Activated CD4-positive, alpha-beta T cell treated with anti-CD3 and anti-CD28 coated beads for 36 hours (primary cell): ENCODE measurements around the gene SGCA. TPM values are rescaled to one million over a fixed set of nuclear protein-coding genes. Genes with fewer than 3 reads are reported as not detected.

ENCODE experiments used
- ATAC-seq: fragments of 200-7000 bp; cut with Tn5 transposase; one replicate; pipeline ENCODE4 v1.10.0; 2021; ENCODE audit warnings: mild to moderate bottlenecking, moderate library complexity
- CTCF ChIA-PET: fragments of 350-600 bp; sonication (Branson Sonifier 250); formaldehyde crosslinking; loops from one replicate; lab custom pipeline; 2021; ENCODE audit warnings: antibody characterized with exemption; lab: Charles Lee
- POLR2A ChIA-PET: fragments of 350-600 bp; sonication (Branson Sonifier 250); formaldehyde crosslinking; loops from one replicate; lab custom pipeline; 2021; ENCODE audit warnings: antibody characterized with exemption, inconsistent platforms; lab: Charles Lee
- DNase-seq: peaks from one replicate; pipeline ENCODE4 v3.0.0-alpha.2; 2020
- H3K27ac Mint-ChIP-seq: one replicate; pipeline ENCODE4 v1.8.0; 2021; ENCODE audit warnings: mixed read lengths
- H3K27me3 Mint-ChIP-seq: one replicate; pipeline ENCODE4 v1.8.0; 2021; ENCODE audit warnings: mixed read lengths
- H3K36me3 Mint-ChIP-seq: one replicate; pipeline ENCODE4 v1.8.0; 2021; ENCODE audit warnings: low read depth, mixed read lengths
- H3K4me1 Mint-ChIP-seq: one replicate; pipeline ENCODE4 v1.8.0; 2021; ENCODE audit warnings: mixed read lengths
- H3K4me3 Mint-ChIP-seq: one replicate; pipeline ENCODE4 v1.8.0; 2021; ENCODE audit warnings: mild to moderate bottlenecking, moderate library complexity, mixed read lengths
- H3K9me3 Mint-ChIP-seq: one replicate; pipeline ENCODE4 v1.8.0; 2021; ENCODE audit warnings: low read depth, mixed read lengths
- intact Hi-C, 2 experiments: fragments of 100-400 bp; cut with DNase I in 1 of 2; cut with micrococcal nuclease in 1 of 2; formaldehyde crosslinking; loops; one replicate each; pipeline versions ENCODE4 v1.14.2 to v1.15.1; 2022 to 2024; cut with DNase I, micrococcal nuclease
- total RNA-seq, 2 experiments: library from RNA; stranded (reverse); gene quantifications; one replicate each; pipeline ENCODE4 v1.2.3, GENCODE V29; 2021

SGCA gene
- total RNA-seq, 2 experiments from 2014 or later: 0.26 TPM; not detected in 1

- H3K4me3 Mint-ChIP-seq: no peak overlapping the region
- no peaks in the 10 kb centered on the region for H3K9me3 Mint-ChIP-seq
- intact Hi-C loops: no loop called here
- H3K27ac Mint-ChIP-seq: no peak overlapping the region
- ATAC-seq (no peak), DNase-seq (peak; percentile 38)
- ChIA-PET CTCF (interaction anchor here (0.8 to 7.3 kb wide), 3 partner anchors 13 to 90 kb away, joined by 3 to 200 read pairs (median 4); no protein-coding TSS in a partner anchor), POLR2A (interaction anchor here (0.7 kb wide), 1 partner anchor 426 kb away, joined by 3 read pairs; no protein-coding TSS in a partner anchor)
- H3K27me3 Mint-ChIP-seq: peaks cover 43% of the 10 kb centered on the region
- H3K36me3 Mint-ChIP-seq: no peaks in the 10 kb centered on the region
- peaks cover 5% of the 10 kb centered on the region for H3K4me1 Mint-ChIP-seq
Observed at GRCh38 chr17:50206604-50207293, 40.9 kb downstream of the SGCA start.

- DNase-seq (no peak), ATAC-seq (no peak)
- intact Hi-C loops: no loop called here
- CTCF ChIA-PET: interaction anchor here (1.2 to 1.3 kb wide), 2 partner anchors 28 to 90 kb away, joined by 4 to 6 read pairs; no protein-coding TSS in a partner anchor
- POLR2A ChIA-PET: no interaction called here
- Mint-ChIP-seq H3K9me3 (no peaks in the 10 kb centered on the region), H3K4me1 (peaks cover 7% of the 10 kb centered on the region), H3K36me3 (no peaks in the 10 kb centered on the region), H3K27ac (no peak overlapping the region), H3K4me3 (no peak overlapping the region), H3K27me3 (peaks cover 38% of the 10 kb centered on the region)
Observed at GRCh38 chr17:50207315-50207714, 41.5 kb downstream of the SGCA start.

GRCh38 chr17:50207792-50208567 lies 42.2 kb downstream of the SGCA start:
- Mint-ChIP-seq H3K27me3 (peaks cover 33% of the 10 kb centered on the region), H3K4me1 (peaks cover 14% of the 10 kb centered on the region), H3K36me3 (no peaks in the 10 kb centered on the region), H3K4me3 (no peak overlapping the region), H3K27ac (no peak overlapping the region), H3K9me3 (no peaks in the 10 kb centered on the region)
- DNase-seq (no peak), ATAC-seq (no peak)
- ChIA-PET POLR2A (no interaction called here), CTCF (interaction anchor here (1.1 to 1.3 kb wide), 3 partner anchors 29 to 89 kb away, joined by 3 to 6 read pairs (median 4); no protein-coding TSS in a partner anchor)
- intact Hi-C loops: no loop called here

- no peaks in the 10 kb centered on the region for H3K36me3 Mint-ChIP-seq
Observed at GRCh38 chr17:50208611-50209061, 42.8 kb downstream of the SGCA start.

GRCh38 chr17:50209133-50209471 lies 43.3 kb downstream of the SGCA start:
- H3K27ac Mint-ChIP-seq: no peak overlapping the region
- H3K4me3 Mint-ChIP-seq: no peak overlapping the region
- H3K9me3 Mint-ChIP-seq: no peaks in the 10 kb centered on the region
- ChIA-PET POLR2A (no interaction called here), CTCF (interaction anchor here (0.6 to 1.4 kb wide), 7 partner anchors 8 to 196 kb away, joined by 3 to 4 read pairs (median 3); partner anchors contain the start of gene COL1A1)
- H3K27me3 Mint-ChIP-seq: peaks cover 28% of the 10 kb centered on the region
- intact Hi-C loops: no loop called here
- H3K4me1 Mint-ChIP-seq: peaks cover 19% of the 10 kb centered on the region
- no peak for ATAC-seq
- no peak for DNase-seq
- no peaks in the 10 kb centered on the region for H3K36me3 Mint-ChIP-seq

More at GRCh38 chr17:50208611-50209061, 42.8 kb downstream of the SGCA start:
- intact Hi-C loops: no loop called here
- CTCF ChIA-PET: interaction anchor here (0.6 to 1.4 kb wide), 6 partner anchors 7 to 196 kb away, joined by 3 to 6 read pairs (median 3); partner anchors contain the start of gene COL1A1
- peaks cover 19% of the 10 kb centered on the region for H3K4me1 Mint-ChIP-seq
- peaks cover 32% of the 10 kb centered on the region for H3K27me3 Mint-ChIP-seq
- POLR2A ChIA-PET: no interaction called here
- no peak overlapping the region for H3K4me3 Mint-ChIP-seq
- DNase-seq (no peak), ATAC-seq (no peak)
- no peaks in the 10 kb centered on the region for H3K9me3 Mint-ChIP-seq
- no peak overlapping the region for H3K27ac Mint-ChIP-seq

GRCh38 chr17:50209472-50210239 lies 43.9 kb downstream of the SGCA start:
- ChIA-PET POLR2A (no interaction called here), CTCF (interaction anchor here (0.6 to 1.4 kb wide), 5 partner anchors 8 to 117 kb away, joined by 3 to 4 read pairs (median 3); partner anchors contain the start of gene COL1A1)
- H3K36me3 Mint-ChIP-seq: no peaks in the 10 kb centered on the region
- intact Hi-C loops: no loop called here
- H3K9me3 Mint-ChIP-seq: no peaks in the 10 kb centered on the region
- no peak overlapping the region for H3K27ac Mint-ChIP-seq
- H3K4me1 Mint-ChIP-seq: peaks cover 19% of the 10 kb centered on the region
- ATAC-seq (no peak), DNase-seq (no peak)
- no peak overlapping the region for H3K4me3 Mint-ChIP-seq
- peaks cover 31% of the 10 kb centered on the region for H3K27me3 Mint-ChIP-seq

GRCh38 chr17:50210240-50211225 lies 44.7 kb downstream of the SGCA start:
- POLR2A ChIA-PET: no interaction called here

GRCh38 chr17:50211249-50212120 lies 45.7 kb downstream of the SGCA start:
- ChIA-PET CTCF (interaction anchor here (0.6 to 6.4 kb wide), 4 partner anchors 9 to 86 kb away, joined by 3 to 90 read pairs (median 4); partner anchors contain the start of genes COL1A1 and TMEM92), POLR2A (no interaction called here)
- no peak for DNase-seq
- H3K4me3 Mint-ChIP-seq: no peak overlapping the region
- intact Hi-C loops: no loop called here
- no peak overlapping the region for H3K27ac Mint-ChIP-seq
- H3K36me3 Mint-ChIP-seq: no peaks in the 10 kb centered on the region
- peaks cover 19% of the 10 kb centered on the region for H3K4me1 Mint-ChIP-seq
- ATAC-seq: no peak
- no peaks in the 10 kb centered on the region for H3K9me3 Mint-ChIP-seq
- H3K27me3 Mint-ChIP-seq: peaks cover 17% of the 10 kb centered on the region

More at GRCh38 chr17:50210240-50211225, 44.7 kb downstream of the SGCA start:
- ATAC-seq (no peak), DNase-seq (no peak)
- Mint-ChIP-seq H3K4me1 (peaks cover 19% of the 10 kb centered on the region), H3K27ac (no peak overlapping the region), H3K36me3 (no peaks in the 10 kb centered on the region), H3K9me3 (no peaks in the 10 kb centered on the region), H3K4me3 (no peak overlapping the region), H3K27me3 (peaks cover 23% of the 10 kb centered on the region)
- CTCF ChIA-PET: interaction anchor here (1.4 to 6.4 kb wide), 2 partner anchors 8 to 9 kb away, joined by 4 to 90 read pairs; partner anchors contain the start of gene COL1A1
- intact Hi-C loops: no loop called here

GRCh38 chr17:50212121-50212843 lies 46.5 kb downstream of the SGCA start:
- peaks cover 12% of the 10 kb centered on the region for H3K27me3 Mint-ChIP-seq
- no peak for ATAC-seq
- no peak overlapping the region for H3K4me3 Mint-ChIP-seq
- H3K9me3 Mint-ChIP-seq: no peaks in the 10 kb centered on the region
- POLR2A ChIA-PET: interaction anchor here (0.7 to 0.9 kb wide), 2 partner anchors 11 to 45 kb away, joined by 3 read pairs; partner anchors contain the start of gene COL1A1
- no peaks in the 10 kb centered on the region for H3K36me3 Mint-ChIP-seq
- no peak for DNase-seq
- intact Hi-C loops: no loop called here
- H3K4me1 Mint-ChIP-seq: peaks cover 16% of the 10 kb centered on the region
- CTCF ChIA-PET: interaction anchor here (0.6 to 6.4 kb wide), 8 partner anchors 10 to 118 kb away, joined by 3 to 90 read pairs (median 4); partner anchors contain the start of genes COL1A1, PDK2 and TMEM92
- H3K27ac Mint-ChIP-seq: no peak overlapping the region
